Keratinocyte (primary cell): ENCODE data around the gene ISYNA1. TPM values are rescaled to one million over a fixed set of nuclear protein-coding genes. Genes with fewer than 3 reads are reported as not detected.

Experiments
- DNase-seq: peaks from one replicate; pipeline ENCODE4 v3.0.0-alpha.2; 2011; ENCODE audit warnings: low read depth, missing footprints, low spot score
- FAIRE-seq: peaks from 2 replicates; lab custom pipeline; 2011; peaks lifted over from hg19 to GRCh38; lab: Jason Lieb, UNC
- H2AFZ ChIP-seq: 2 replicates; pipeline ENCODE4 v1.6.0; 2012; ENCODE audit warnings: low read length, control low read depth, inconsistent platforms; ENCODE audit not compliant: control insufficient read depth
- H3K27ac ChIP-seq: 2 replicates; pipeline ENCODE4 v1.5.1; 2011; ENCODE audit warnings: low read length; ENCODE audit not compliant: control insufficient read depth, insufficient read depth
- H3K27me3 ChIP-seq: 3 replicates; pipeline ENCODE4 v1.6.0; 2011; ENCODE audit warnings: low read length; ENCODE audit not compliant: control insufficient read depth, insufficient read depth; ENCODE audit errors: extremely low read depth
- H3K36me3 ChIP-seq, 2 experiments: 2 replicates in 1 of 2; 3 replicates in 1 of 2; pipeline ENCODE4 v1.5.1; 2011; ENCODE audit warnings: low read length in 2 of 2, mild to moderate bottlenecking in 1 of 2; ENCODE audit not compliant: control insufficient read depth in 2 of 2, insufficient read depth in 2 of 2; ENCODE audit errors: extremely low read depth in 1 of 2
- H3K4me1 ChIP-seq: 3 replicates; pipeline ENCODE4 v1.5.1; 2011; ENCODE audit warnings: low read length; ENCODE audit not compliant: control insufficient read depth, insufficient read depth; ENCODE audit errors: extremely low read depth
- H3K4me2 ChIP-seq: 3 replicates; pipeline ENCODE4 v1.6.0; 2011; ENCODE audit warnings: low read depth, low read length; ENCODE audit not compliant: control insufficient read depth, insufficient read depth; ENCODE audit errors: extremely low read depth
- H3K4me3 ChIP-seq, 3 experiments: fragments of 200-600 bp in 1 of 3; sonication (generic) in 1 of 3; 2 replicates in 2 of 3; 3 replicates in 1 of 3; pipeline ENCODE4 v1.5.1; 2011 to 2016; ENCODE audit warnings: low read length in 3 of 3, mild to moderate bottlenecking in 3 of 3, control low read depth in 2 of 3, inconsistent platforms in 1 of 3, low read depth in 1 of 3, mixed read lengths in 1 of 3, mixed run types in 1 of 3, moderate library complexity in 1 of 3; ENCODE audit not compliant: control insufficient read depth in 2 of 3, insufficient read depth in 2 of 3; ENCODE audit errors: extremely low read depth in 1 of 3
- H3K79me2 ChIP-seq: 2 replicates; pipeline ENCODE4 v1.6.0; 2012; ENCODE audit warnings: low read length; ENCODE audit not compliant: control insufficient read depth, insufficient read depth
- H3K9ac ChIP-seq: 3 replicates; pipeline ENCODE4 v1.6.0; 2011; ENCODE audit warnings: low read length; ENCODE audit not compliant: control insufficient read depth, insufficient read depth; ENCODE audit errors: extremely low read depth
- H3K9me1 ChIP-seq: 3 replicates; pipeline ENCODE4 v1.6.0; 2011; ENCODE audit warnings: low read length; ENCODE audit not compliant: control insufficient read depth, insufficient read depth; ENCODE audit errors: extremely low read depth
- H3K9me3 ChIP-seq: 2 replicates; pipeline ENCODE4 v1.5.1; 2012; ENCODE audit warnings: low read depth, low read length; ENCODE audit not compliant: control insufficient read depth
- H4K20me1 ChIP-seq: 3 replicates; pipeline ENCODE4 v1.6.0; 2011; ENCODE audit warnings: low read length; ENCODE audit not compliant: control insufficient read depth, insufficient read depth; ENCODE audit errors: extremely low read depth
- EZH2 ChIP-seq: IDR thresholded peaks from one replicate; pipeline ENCODE4 v1.6.1; 2012; ENCODE audit warnings: inconsistent platforms, mild to moderate bottlenecking, low read length, moderate library complexity
- dilution Hi-C: fragments of 300-500 bp; cut with MboI; formaldehyde crosslinking; loops from one replicate; pipeline ENCODE4 v1.7.0; 2020; ENCODE audit warnings: low sequenced_read_pairs; ENCODE audit not compliant: extremely low pct_ligation_motif_present
- polyA plus RNA-seq, 5 experiments: library from polyadenylated mRNA; depleted of rRNA in 3 of 5; stranded (reverse) in 3 of 5; stranded (forward) in 1 of 5; unstranded in 1 of 5; fragments of >200 nt; gene quantifications; 1 replicate in 1 of 5; 2 replicates in 3 of 5; 3 replicates in 1 of 5; pipeline versions ENCODE4 v1.2.1 to v1.2.3, GENCODE V29; 2011 to 2012; ENCODE audit warnings: missing spikeins in 2 of 5, low read depth in 1 of 5, low replicate concordance in 1 of 5
- TF ChIP-seq, protein P1 (sequence below), 3 experiments: IDR thresholded peaks in 1 of 3; conservative IDR thresholded peaks in 1 of 3; optimal IDR thresholded peaks in 1 of 3; 2 replicates in 2 of 3; 3 replicates in 1 of 3; pipeline versions ENCODE3 to v1.5.1; 2011; ENCODE audit warnings: low read length in 3 of 3, mild to moderate bottlenecking in 3 of 3, moderate library complexity in 2 of 3, control low read depth in 1 of 3, inconsistent platforms in 1 of 3; ENCODE audit not compliant: insufficient read depth in 2 of 3; ENCODE audit errors: extremely low read depth in 1 of 3

ISYNA1 gene
- polyA plus RNA-seq, 1 donor (not counting 4 experiments of a cell fraction or from before 2014, with no cell fraction given) = 3.5 TPM

- Histone ChIP-seq H3K9ac (no peak overlapping the region), H2AFZ (no peak overlapping the region), H3K4me3 (no peak overlapping the region), H3K9me1 (no peaks in the 10 kb centered on the region), H3K27me3 (no peaks in the 10 kb centered on the region), H3K4me1 (peaks cover 10% of the 10 kb centered on the region), H3K4me2 (no peak overlapping the region), H3K36me3 (peaks cover 33 to 50% of the 10 kb centered on the region in 2 experiments), H3K9me3 (no peaks in the 10 kb centered on the region), H4K20me1 (no peaks in the 10 kb centered on the region), H3K27ac (no peak overlapping the region), H3K79me2 (peaks cover 12% of the 10 kb centered on the region)
- dilution Hi-C loops = no loop called here
- FAIRE-seq (no peak), DNase-seq (no peak)
- TF ChIP-seq, protein P1, sequence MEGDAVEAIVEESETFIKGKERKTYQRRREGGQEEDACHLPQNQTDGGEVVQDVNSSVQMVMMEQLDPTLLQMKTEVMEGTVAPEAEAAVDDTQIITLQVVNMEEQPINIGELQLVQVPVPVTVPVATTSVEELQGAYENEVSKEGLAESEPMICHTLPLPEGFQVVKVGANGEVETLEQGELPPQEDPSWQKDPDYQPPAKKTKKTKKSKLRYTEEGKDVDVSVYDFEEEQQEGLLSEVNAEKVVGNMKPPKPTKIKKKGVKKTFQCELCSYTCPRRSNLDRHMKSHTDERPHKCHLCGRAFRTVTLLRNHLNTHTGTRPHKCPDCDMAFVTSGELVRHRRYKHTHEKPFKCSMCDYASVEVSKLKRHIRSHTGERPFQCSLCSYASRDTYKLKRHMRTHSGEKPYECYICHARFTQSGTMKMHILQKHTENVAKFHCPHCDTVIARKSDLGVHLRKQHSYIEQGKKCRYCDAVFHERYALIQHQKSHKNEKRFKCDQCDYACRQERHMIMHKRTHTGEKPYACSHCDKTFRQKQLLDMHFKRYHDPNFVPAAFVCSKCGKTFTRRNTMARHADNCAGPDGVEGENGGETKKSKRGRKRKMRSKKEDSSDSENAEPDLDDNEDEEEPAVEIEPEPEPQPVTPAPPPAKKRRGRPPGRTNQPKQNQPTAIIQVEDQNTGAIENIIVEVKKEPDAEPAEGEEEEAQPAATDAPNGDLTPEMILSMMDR (optimal IDR thresholded peaks at IDR 0.05 in 1 of 3, IDR thresholded peaks at IDR 0.05 in 1 of 3, conservative IDR thresholded peaks at IDR 0.05 in 1 of 3; ENCODE audit: extremely low read depth in 1 of 3, insufficient read depth in 2 of 3, low read length in 3 of 3) = peak; percentile 91 to 99 (median 96)
- TF ChIP-seq EZH2 = no peak
Observed at GRCh38 chr19:18450931-18451836, 13.3 kb upstream of the ISYNA1 start.

DNA sequence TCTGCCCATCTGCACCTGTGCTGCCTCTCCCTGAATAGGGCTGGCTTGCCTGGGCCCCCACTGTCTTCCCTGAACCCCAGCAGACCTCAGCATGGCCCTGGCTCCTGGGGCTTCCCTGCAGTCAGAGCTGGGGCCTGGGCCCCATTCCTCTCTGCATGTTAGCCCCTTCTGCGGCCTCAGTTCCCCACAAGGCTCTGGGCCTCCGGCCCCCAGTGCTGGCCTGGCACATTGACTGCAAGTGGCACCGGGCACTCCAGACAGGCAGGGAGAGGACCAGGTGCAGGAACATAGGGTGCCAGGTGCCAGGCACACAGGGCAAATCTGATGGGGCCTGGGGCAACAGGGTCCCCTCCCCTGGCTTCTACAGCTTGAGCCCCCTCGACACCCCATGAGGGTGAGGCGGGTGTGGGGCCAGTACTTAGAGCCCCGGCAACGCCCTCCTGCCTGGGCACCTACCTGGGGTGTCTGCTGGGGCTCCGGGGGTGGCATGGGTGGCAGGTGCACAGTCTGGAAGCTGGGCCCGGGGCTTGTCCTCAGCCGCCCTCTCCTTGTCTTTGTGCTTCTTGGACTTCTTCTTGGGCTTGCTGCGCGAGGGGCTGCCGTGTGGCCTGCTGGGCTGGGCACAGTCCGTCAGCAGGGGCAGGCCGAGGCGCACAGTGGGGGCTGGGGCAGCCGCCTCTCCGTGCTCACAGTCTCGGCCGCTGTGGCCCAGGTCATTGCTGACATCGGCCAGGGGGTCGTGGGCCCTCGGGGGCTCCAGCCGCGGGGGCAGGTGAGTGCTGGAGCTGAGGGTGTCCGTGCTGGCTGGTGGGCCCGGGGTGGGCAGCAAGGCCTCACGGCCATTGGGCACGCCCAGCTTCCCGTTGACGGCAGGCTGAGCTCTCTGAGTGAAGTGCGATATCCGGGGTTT lies 12.3 kb upstream of the ISYNA1 start:
- Histone ChIP-seq H3K79me2 (peaks cover 12% of the 10 kb centered on the region), H3K9me3 (no peaks in the 10 kb centered on the region), H3K27ac (no peak overlapping the region), H3K4me3 (no peak overlapping the region), H2AFZ (no peak overlapping the region), H3K9me1 (no peaks in the 10 kb centered on the region), H3K36me3 (peaks cover 37 to 50% of the 10 kb centered on the region in 2 experiments), H3K9ac (no peak overlapping the region), H3K4me2 (no peak overlapping the region), H4K20me1 (no peaks in the 10 kb centered on the region), H3K4me1 (peaks cover 10% of the 10 kb centered on the region), H3K27me3 (no peaks in the 10 kb centered on the region)
- dilution Hi-C loops = no loop called here
- TF ChIP-seq EZH2 = no peak
- TF ChIP-seq, protein P1 (optimal IDR thresholded peaks at IDR 0.05 in 1 of 3, IDR thresholded peaks at IDR 0.05 in 1 of 3, conservative IDR thresholded peaks at IDR 0.05 in 1 of 3; ENCODE audit: extremely low read depth in 1 of 3, insufficient read depth in 2 of 3, low read length in 3 of 3) = no peak
- DNase-seq = no peak
- FAIRE-seq = no peak
